Body of pancreas (tissue), 4 donors: ENCODE data around the gene BUB3. TPM values are rescaled to one million over a fixed set of nuclear protein-coding genes. Genes with fewer than 3 reads are reported as not detected.
"Not testable (repeated sequence)": the region's sequence is repeated elsewhere in the genome, so short reads cannot be mapped to it uniquely, and the experiment has no call there.

ENCODE experiments used
- ATAC-seq: fragments of 150-250 bp; one replicate; pipeline ENCODE4 v1.9.1; 2016
- DNase-seq, 4 donors: peaks; one replicate each; pipeline ENCODE4 v3.0.0-alpha.2; 2019
- H3K27ac ChIP-seq, 4 donors: fragments of 200-600 bp; sonication (generic); 1 replicate in 3 of 4; 2 replicates in 1 of 4; pipeline versions ENCODE4 v1.5.1 to v1.6.1; 2016 to 2019; ENCODE audit warnings: mild to moderate bottlenecking in 1 of 4, mixed read lengths in 1 of 4, moderate library complexity in 1 of 4
- H3K27me3 ChIP-seq, 2 donors: fragments of 200-600 bp; sonication (generic); one replicate each; pipeline ENCODE4 v1.6.0; 2016; ENCODE audit warnings: mild to moderate bottlenecking in 1 of 2
- H3K36me3 ChIP-seq, 2 donors: fragments of 200-600 bp; sonication (generic); replicated peaks in 1 of 2; 2 replicates each; pipeline ENCODE4 v1.5.1; 2016; ENCODE audit warnings: low read depth in 2 of 2; ENCODE audit not compliant: insufficient read depth in 1 of 2
- H3K4me1 ChIP-seq: fragments of 200-600 bp; sonication (generic); one replicate; pipeline ENCODE4 v1.6.0; 2016
- H3K4me3 ChIP-seq, 2 donors: fragments of 200-600 bp; sonication (generic); 1 replicate in 1 of 2; 2 replicates in 1 of 2; pipeline ENCODE4 v1.5.1; 2016 to 2019
- H3K9me3 ChIP-seq, 3 donors: fragments of 200-600 bp; sonication (generic); 1 replicate in 2 of 3; 2 replicates in 1 of 3; pipeline ENCODE4 v1.5.1; 2016
- POLR2A ChIP-seq, 3 donors: fragments of 450-650 bp; IDR thresholded peaks; one replicate each; pipeline ENCODE4 v1.6.1; 2016; ENCODE audit warnings: antibody characterized with exemption in 3 of 3, mild to moderate bottlenecking in 2 of 3
- WGBS, 2 donors: methylation state at CpG; one replicate each; pipeline ENCODE4 v1.1.5; 2017; 5-methylcytosine and 5-hydroxymethylcytosine counted together
- intact Hi-C: fragments of 100-400 bp; cut with DNase I; formaldehyde crosslinking; loops from one replicate; pipeline ENCODE4 v1.15.1; 2023
- total RNA-seq, 2 donors: library from RNA; depleted of rRNA; stranded (reverse); fragments of >200 nt; gene quantifications; one replicate each; pipeline ENCODE4 v1.1.0, GENCODE V29; 2016
- TF ChIP-seq, protein P1 (sequence below), 7 experiments: fragments of 450-650 bp in 4 of 7; fragments of 200-600 bp in 3 of 7; sonication (generic) in 3 of 7; IDR thresholded peaks; one replicate each; pipeline ENCODE4 v1.5.1; 2016 to 2019; ENCODE audit warnings: antibody characterized with exemption in 7 of 7

Gene BUB3
- total RNA-seq, 2 donors from 2014 or later: 39.4 to 51.1 TPM

DNA sequence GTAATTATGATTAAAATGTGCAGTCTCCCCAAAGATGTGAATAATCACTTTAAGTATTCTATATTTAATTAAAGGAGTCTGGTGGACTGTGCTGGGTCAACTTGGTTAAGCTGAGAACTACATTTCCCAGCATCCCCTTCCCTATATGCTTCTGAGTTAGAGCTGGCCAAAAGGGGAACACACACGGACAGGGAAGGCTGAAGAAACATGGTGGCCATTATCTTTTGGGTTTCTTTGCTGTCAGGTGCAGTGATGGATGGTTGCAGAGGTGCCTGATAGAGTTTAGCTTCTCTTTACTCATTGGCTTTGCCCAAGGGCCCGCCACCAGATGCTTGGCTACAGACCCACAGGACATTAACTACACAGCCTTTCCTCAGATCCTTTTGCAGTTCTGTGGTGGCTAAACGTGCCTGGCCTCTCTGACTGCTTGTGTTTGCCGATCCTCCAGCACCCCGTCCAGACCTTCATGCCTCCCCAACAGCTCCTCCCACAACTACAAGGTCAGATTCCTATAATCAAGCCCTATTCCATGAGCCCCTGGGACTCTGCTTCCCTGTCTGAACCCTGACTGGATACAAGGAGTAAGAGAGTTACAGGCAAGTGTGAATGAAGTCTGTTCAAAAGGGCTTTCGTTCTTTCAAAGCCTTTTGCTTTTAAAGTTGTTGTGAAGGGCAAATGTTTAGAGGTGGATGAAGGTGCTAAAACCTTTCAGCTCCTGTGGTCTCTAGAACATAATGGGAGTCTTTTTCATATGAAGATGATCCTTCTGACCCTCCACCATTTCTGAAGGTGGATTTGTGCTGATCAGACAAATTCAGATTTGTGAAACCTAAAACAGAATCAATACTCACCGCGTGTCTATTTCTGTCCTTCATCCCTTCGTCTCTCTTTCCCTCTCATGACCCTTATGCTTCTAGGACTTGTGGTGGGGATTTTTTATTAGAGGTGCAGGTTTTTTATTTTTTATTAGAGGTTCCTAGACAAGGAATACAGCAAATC lies 21.5 kb downstream of the BUB3 start:
- no peaks in the 10 kb centered on the region for H3K9me3 ChIP-seq
- H3K27ac ChIP-seq: no peak overlapping the region
- intact Hi-C loops: no loop called here
- no peaks in the 10 kb centered on the region for H3K4me1 ChIP-seq
- whole genome bisulfite sequencing, 2 donors: 72 to 80% methylated on average over 9 of the region's 9 CpGs
- H3K4me3 ChIP-seq: no peak overlapping the region
- no peak for DNase-seq
- TF ChIP-seq, protein P1, sequence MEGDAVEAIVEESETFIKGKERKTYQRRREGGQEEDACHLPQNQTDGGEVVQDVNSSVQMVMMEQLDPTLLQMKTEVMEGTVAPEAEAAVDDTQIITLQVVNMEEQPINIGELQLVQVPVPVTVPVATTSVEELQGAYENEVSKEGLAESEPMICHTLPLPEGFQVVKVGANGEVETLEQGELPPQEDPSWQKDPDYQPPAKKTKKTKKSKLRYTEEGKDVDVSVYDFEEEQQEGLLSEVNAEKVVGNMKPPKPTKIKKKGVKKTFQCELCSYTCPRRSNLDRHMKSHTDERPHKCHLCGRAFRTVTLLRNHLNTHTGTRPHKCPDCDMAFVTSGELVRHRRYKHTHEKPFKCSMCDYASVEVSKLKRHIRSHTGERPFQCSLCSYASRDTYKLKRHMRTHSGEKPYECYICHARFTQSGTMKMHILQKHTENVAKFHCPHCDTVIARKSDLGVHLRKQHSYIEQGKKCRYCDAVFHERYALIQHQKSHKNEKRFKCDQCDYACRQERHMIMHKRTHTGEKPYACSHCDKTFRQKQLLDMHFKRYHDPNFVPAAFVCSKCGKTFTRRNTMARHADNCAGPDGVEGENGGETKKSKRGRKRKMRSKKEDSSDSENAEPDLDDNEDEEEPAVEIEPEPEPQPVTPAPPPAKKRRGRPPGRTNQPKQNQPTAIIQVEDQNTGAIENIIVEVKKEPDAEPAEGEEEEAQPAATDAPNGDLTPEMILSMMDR (IDR thresholded peaks at IDR 0.05): no peak
- no peak for TF ChIP-seq POLR2A (IDR thresholded peaks at IDR 0.05)
- no peaks in the 10 kb centered on the region for H3K27me3 ChIP-seq
- no peaks in the 10 kb centered on the region for H3K36me3 ChIP-seq
- no peak for ATAC-seq

GRCh38 chr10:123178390-123178789 lies 24.2 kb downstream of the BUB3 start:
- H3K27ac ChIP-seq, intact Hi-C loops, H3K9me3 ChIP-seq, H3K4me3 ChIP-seq, ATAC-seq, DNase-seq, H3K36me3 ChIP-seq, H3K4me1 ChIP-seq, H3K27me3 ChIP-seq: not testable (repeated sequence)
- 87 to 95% methylated on average over 4 of the region's 4 CpGs for WGBS, 2 donors

- WGBS, 2 donors: 90 to 91% methylated on average over 7 of the region's 7 CpGs
- ATAC-seq: no peak
- intact Hi-C loops: no loop called here
- DNase-seq: no peak
- Histone ChIP-seq H3K4me1 (no peaks in the 10 kb centered on the region), H3K27ac (no peak overlapping the region), H3K9me3 (no peaks in the 10 kb centered on the region), H3K36me3 (no peaks in the 10 kb centered on the region), H3K4me3 (no peak overlapping the region), H3K27me3 (no peaks in the 10 kb centered on the region)
- TF ChIP-seq, protein P1 (IDR thresholded peaks at IDR 0.05): no peak
- no peak for TF ChIP-seq POLR2A (IDR thresholded peaks at IDR 0.05)
Measured at GRCh38 chr10:123180101-123181090, 26.2 kb downstream of the BUB3 start.

DNA sequence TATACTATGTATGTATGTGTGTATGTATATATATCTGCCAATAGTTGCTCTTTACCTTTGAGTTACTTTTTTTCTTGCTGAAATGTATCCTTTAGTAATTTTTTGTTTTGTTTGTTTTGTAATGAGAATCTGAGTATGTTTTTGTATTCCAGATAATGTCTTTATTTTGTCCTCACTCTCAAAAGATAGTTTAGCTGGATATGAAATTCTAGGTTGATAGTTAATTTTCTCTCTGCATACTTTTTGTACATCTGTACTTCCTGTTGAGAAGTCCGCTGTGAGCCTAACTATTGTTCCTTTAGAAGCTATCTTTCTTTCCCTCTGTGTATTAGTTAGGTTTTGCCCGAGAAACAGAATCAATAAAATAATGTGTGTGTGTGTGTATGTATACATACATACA lies 29.5 kb downstream of the BUB3 start:
- Histone ChIP-seq H3K27ac (no peak overlapping the region), H3K4me3 (no peak overlapping the region), H3K36me3 (no peaks in the 10 kb centered on the region), H3K9me3 (no peaks in the 10 kb centered on the region), H3K4me1 (no peaks in the 10 kb centered on the region), H3K27me3 (no peaks in the 10 kb centered on the region)
- ATAC-seq (no peak), DNase-seq (no peak)
- intact Hi-C loops: no loop called here
- TF ChIP-seq, protein P1 (IDR thresholded peaks at IDR 0.05): no peak
- 97 to 100% methylated on average over 2 of the region's 2 CpGs for WGBS, 2 donors

- H3K27ac ChIP-seq: no peak overlapping the region
- H3K9me3 ChIP-seq: no peaks in the 10 kb centered on the region
- DNase-seq: no peak
- no peaks in the 10 kb centered on the region for H3K36me3 ChIP-seq
- intact Hi-C loops: no loop called here
- H3K4me1 ChIP-seq: no peaks in the 10 kb centered on the region
- TF ChIP-seq, protein P1 (IDR thresholded peaks at IDR 0.05): no peak
- TF ChIP-seq POLR2A (IDR thresholded peaks at IDR 0.05): no peak
- ATAC-seq: no peak
- no peak overlapping the region for H3K4me3 ChIP-seq
- WGBS, 2 donors: 97 to 98% methylated on average over 5 of the region's 5 CpGs
- no peaks in the 10 kb centered on the region for H3K27me3 ChIP-seq
Measured at GRCh38 chr10:123187781-123188180, 33.6 kb downstream of the BUB3 start.
